ENCODE data around the gene NEK6. TPM values are rescaled to one million over a fixed set of nuclear protein-coding genes. Genes with fewer than 3 reads are reported as not detected.

Gene NEK6
- total RNA-seq, 2 donors from 2014 or later, result 15.5 to 23.6 TPM

- peak overlapping the region in 1 of 4 donors; percentile 24 for H3K27ac ChIP-seq
- no peaks in the 10 kb centered on the region for H3K36me3 ChIP-seq (replicated peaks in 1 of 2; ENCODE audit: insufficient read depth in 1 of 2, low read depth in 2 of 2)
- 80 to 85% methylated on average over 22 of the region's 22 CpGs for WGBS, 2 donors
- no peak for TF ChIP-seq POLR2A (IDR thresholded peaks at IDR 0.05)
- no peak for TF ChIP-seq CTCF (IDR thresholded peaks at IDR 0.05)
- ATAC-seq, result no peak
- no peak for DNase-seq
- intact Hi-C loops (cut with DNase I), result no loop called here
- H3K4me3 ChIP-seq, result no peak overlapping the region
- no peaks in the 10 kb centered on the region for H3K9me3 ChIP-seq
- H3K4me1 ChIP-seq, result peaks cover 45% of the 10 kb centered on the region
- no peaks in the 10 kb centered on the region for H3K27me3 ChIP-seq
These were observed 33.2 kb downstream of the NEK6 start for GRCh38 chr9:124290743-124291554.

- intact Hi-C loops (cut with DNase I), result no loop called here
- TF ChIP-seq CTCF (IDR thresholded peaks at IDR 0.05) (no peak), POLR2A (IDR thresholded peaks at IDR 0.05) (no peak)
- Histone ChIP-seq H3K36me3 (replicated peaks in 1 of 2; ENCODE audit: insufficient read depth in 1 of 2, low read depth in 2 of 2) (no peaks in the 10 kb centered on the region), H3K9me3 (no peaks in the 10 kb centered on the region), H3K4me3 (no peak overlapping the region), H3K27ac (peak overlapping the region in 1 of 4 donors; percentile 0), H3K27me3 (no peaks in the 10 kb centered on the region), H3K4me1 (peaks cover 45% of the 10 kb centered on the region)
- WGBS, 2 donors, result 59 to 60% methylated on average over 8 to 9 of the region's 11 CpGs
- ATAC-seq (no peak), DNase-seq (peak in 1 of 4 donors; percentile 33)
These were observed 34.1 kb downstream of the NEK6 start for GRCh38 chr9:124291801-124292396.

- H3K4me1 ChIP-seq, result peaks cover 51% of the 10 kb centered on the region
- 76 to 78% methylated on average over 9 to 12 of the region's 12 CpGs for WGBS, 2 donors
- intact Hi-C loops (cut with DNase I), result no loop called here
These were observed 35.2 kb downstream of the NEK6 start for GRCh38 chr9:124292696-124293593.

More at GRCh38 chr9:124292696-124293593, 35.2 kb downstream of the NEK6 start:
- Histone ChIP-seq H3K4me3 (no peak overlapping the region), H3K27ac (no peak overlapping the region), H3K9me3 (no peaks in the 10 kb centered on the region), H3K27me3 (no peaks in the 10 kb centered on the region), H3K36me3 (replicated peaks in 1 of 2; ENCODE audit: insufficient read depth in 1 of 2, low read depth in 2 of 2) (no peaks in the 10 kb centered on the region)
- TF ChIP-seq POLR2A (IDR thresholded peaks at IDR 0.05), result no peak
- no peak for TF ChIP-seq CTCF (IDR thresholded peaks at IDR 0.05)
- DNase-seq (no peak), ATAC-seq (no peak)

Data from body of pancreas (tissue), 4 donors.